NCI-H2196 (cell line): Measurements from ENCODE around the gene CREBBP.

Source experiments
- DNase-seq: peaks from one replicate; lab custom pipeline; 2025; ENCODE audit not compliant: unreplicated experiment; lab: John Stamatoyannopoulos, UW

CREBBP gene

GRCh38 chr16:3675601-3676130, 204.8 kb downstream of the CREBBP start:
- DNase-seq: no peak
